Endometrial microvascular endothelial cells (primary cell): ENCODE results near the gene IER5L. TPM values are rescaled to one million over a fixed set of nuclear protein-coding genes. Genes with fewer than 3 reads are reported as not detected.
"Not testable (repeated sequence)": the region's sequence is repeated elsewhere in the genome, so short reads cannot be mapped to it uniquely, and the experiment has no call there.

Source experiments
- in situ Hi-C: cut with HindIII; loops from 2 replicates; pipeline ENCODE4 v1.10.0; 2017; ENCODE audit warnings: low sequenced_read_pairs, low pct_unique_long_range_greater_than_20kb; ENCODE audit errors: inconsistent ontology term
- total RNA-seq: library from RNA; depleted of rRNA; stranded (reverse); fragments of >200 nt; gene quantifications from one replicate; pipeline ENCODE4 v1.2.3, GENCODE V29; 2015; ENCODE audit errors: inconsistent ontology term

Gene IER5L
- total RNA-seq, 1 donor from 2014 or later, result 18.1 TPM

GRCh38 chr9:129206401-129206800 lies 28.3 kb upstream of the IER5L start:
- in situ Hi-C loops, result no loop called here

- in situ Hi-C loops, result no loop called here
Measured at GRCh38 chr9:129204840-129205239, 26.8 kb upstream of the IER5L start.

GRCh38 chr9:129203556-129203909 lies 25.5 kb upstream of the IER5L start:
- in situ Hi-C loops, result no loop called here

- in situ Hi-C loops, result no loop called here
Measured at GRCh38 chr9:129202613-129203555, 24.8 kb upstream of the IER5L start.

- in situ Hi-C loops, result no loop called here
Measured at GRCh38 chr9:129201866-129202265, 23.8 kb upstream of the IER5L start.

- in situ Hi-C loops, result no loop called here
Measured at GRCh38 chr9:129201289-129201688, 23.2 kb upstream of the IER5L start.

- in situ Hi-C loops, result no loop called here
Measured at GRCh38 chr9:129200255-129200654, 22.2 kb upstream of the IER5L start.

- in situ Hi-C loops, result no loop called here
Measured at GRCh38 chr9:129199044-129199435, 21.0 kb upstream of the IER5L start.

GRCh38 chr9:129198319-129199043 lies 20.4 kb upstream of the IER5L start:
- in situ Hi-C loops, result no loop called here

- in situ Hi-C loops, result no loop called here
Measured at GRCh38 chr9:129197978-129198318, 19.9 kb upstream of the IER5L start.

- in situ Hi-C loops, result not testable (repeated sequence)
Measured at GRCh38 chr9:129197045-129197444, 19.0 kb upstream of the IER5L start.

GRCh38 chr9:129195606-129196005 lies 17.5 kb upstream of the IER5L start:
- in situ Hi-C loops, result no loop called here

GRCh38 chr9:129194221-129194620 lies 16.2 kb upstream of the IER5L start:
- in situ Hi-C loops, result no loop called here

- in situ Hi-C loops, result no loop called here
Measured at GRCh38 chr9:129193655-129194054, 15.6 kb upstream of the IER5L start.

GRCh38 chr9:129191234-129191633 lies 13.2 kb upstream of the IER5L start:
- in situ Hi-C loops, result no loop called here

- in situ Hi-C loops, result not testable (repeated sequence)
Measured at GRCh38 chr9:129189971-129190370, 11.9 kb upstream of the IER5L start.

GRCh38 chr9:129187042-129187441 lies 9.0 kb upstream of the IER5L start:
- in situ Hi-C loops, result no loop called here

- in situ Hi-C loops, result no loop called here
Measured at GRCh38 chr9:129185991-129186390, 7.9 kb upstream of the IER5L start.

- in situ Hi-C loops, result no loop called here
Measured at GRCh38 chr9:129185402-129185801, 7.3 kb upstream of the IER5L start.

GRCh38 chr9:129184596-129185122 lies 6.6 kb upstream of the IER5L start:
- in situ Hi-C loops, result no loop called here
